GM23338 (cell line): ENCODE data around the gene LRMDA. TPM values are rescaled to one million over a fixed set of nuclear protein-coding genes. Genes with fewer than 3 reads are reported as not detected.

Experiments used
- ATAC-seq: fragments of 200-7000 bp; cut with Tn5 transposase; 3 replicates; pipeline ENCODE4 v1.9.1; 2020
- DNase-seq: peaks from one replicate; pipeline ENCODE4 v3.0.0-alpha.2; 2015; ENCODE audit warnings: low spot score
- H2AFZ ChIP-seq: fragments of 200-600 bp; sonication (generic); 2 replicates; pipeline ENCODE4 v1.8.0; 2016; ENCODE audit warnings: antibody characterized with exemption, mild to moderate bottlenecking, moderate library complexity
- H3F3A ChIP-seq: fragments of 200-600 bp; sonication (generic); replicated peaks from 2 replicates; pipeline ENCODE4 v1.8.0; 2017; ENCODE audit warnings: antibody characterized with exemption, mixed run types, low read depth
- H3K27ac ChIP-seq: fragments of 200-600 bp; sonication (generic); 2 replicates; pipeline ENCODE4 v1.6.1; 2016; ENCODE audit warnings: low read depth
- H3K27me3 ChIP-seq: fragments of 200-600 bp; sonication (generic); 2 replicates; pipeline ENCODE4 v1.8.0; 2016; ENCODE audit warnings: mild to moderate bottlenecking, mixed run types, moderate library complexity; ENCODE audit not compliant: insufficient read depth
- H3K36me3 ChIP-seq: fragments of 200-600 bp; sonication (generic); 2 replicates; pipeline ENCODE4 v1.8.0; 2016; ENCODE audit warnings: mild to moderate bottlenecking; ENCODE audit not compliant: insufficient read depth
- H3K4me1 ChIP-seq: fragments of 200-600 bp; sonication (generic); 2 replicates; pipeline ENCODE4 v1.8.0; 2016; ENCODE audit warnings: mild to moderate bottlenecking, moderate library complexity; ENCODE audit not compliant: insufficient read depth
- H3K4me2 ChIP-seq: fragments of 200-600 bp; sonication (generic); 2 replicates; pipeline ENCODE4 v1.7.1; 2017; ENCODE audit warnings: mixed run types
- H3K4me3 ChIP-seq: fragments of 200-600 bp; sonication (generic); 2 replicates; pipeline ENCODE4 v1.6.1; 2016; ENCODE audit warnings: mixed run types
- H3K79me2 ChIP-seq: fragments of 200-600 bp; sonication (generic); replicated peaks from 2 replicates; pipeline ENCODE4 v1.8.0; 2017; ENCODE audit warnings: mild to moderate bottlenecking; ENCODE audit not compliant: insufficient read depth
- H3K9me2 ChIP-seq: fragments of 200-600 bp; sonication (generic); 2 replicates; pipeline ENCODE4 v1.8.0; 2017; ENCODE audit not compliant: insufficient read depth
- H4K20me1 ChIP-seq: fragments of 200-600 bp; sonication (generic); replicated peaks from 2 replicates; pipeline ENCODE4 v1.8.0; 2017; ENCODE audit warnings: mild to moderate bottlenecking; ENCODE audit not compliant: insufficient read depth
- H3K27ac Mint-ChIP-seq: 2 replicates; pipeline ENCODE4 v1.8.0; 2020; ENCODE audit warnings: inconsistent platforms, mild to moderate bottlenecking, moderate library complexity, mixed read lengths
- H3K27me3 Mint-ChIP-seq: 3 replicates; pipeline ENCODE4 v1.8.0; 2022; ENCODE audit warnings: low read depth, mild to moderate bottlenecking, moderate library complexity, mixed read lengths, inconsistent platforms; ENCODE audit not compliant: insufficient read depth, poor library complexity
- H3K36me3 Mint-ChIP-seq: 3 replicates; pipeline ENCODE4 v1.8.0; 2021; ENCODE audit warnings: low read depth, mild to moderate bottlenecking, inconsistent platforms, moderate library complexity, mixed read lengths
- H3K4me1 Mint-ChIP-seq: 3 replicates; pipeline ENCODE4 v1.8.0; 2020; ENCODE audit warnings: mild to moderate bottlenecking, inconsistent platforms, mixed read lengths
- H3K4me3 Mint-ChIP-seq: 3 replicates; pipeline ENCODE4 v1.8.0; 2021; ENCODE audit warnings: moderate library complexity, mild to moderate bottlenecking, inconsistent platforms, mixed read lengths
- H3K9me3 Mint-ChIP-seq: 3 replicates; pipeline ENCODE4 v1.8.0; 2020; ENCODE audit warnings: moderate library complexity, mild to moderate bottlenecking, inconsistent platforms, mixed read lengths
- CREB1 ChIP-seq: fragments of 250-450 bp; sonication (Bioruptor Pico); IDR thresholded peaks from 2 replicates; pipeline ENCODE4 v1.5.0; 2020; ENCODE audit warnings: low read depth, mild to moderate bottlenecking, moderate library complexity
- EZH2 ChIP-seq: fragments of 200-600 bp; sonication (generic); IDR thresholded peaks from one replicate; pipeline ENCODE4 v1.8.0; 2017; ENCODE audit warnings: antibody characterized with exemption, mild to moderate bottlenecking, low read depth; ENCODE audit not compliant: unreplicated experiment
- EZH2phosphoT487 ChIP-seq: fragments of 200-600 bp; sonication (generic); IDR thresholded peaks from one replicate; pipeline ENCODE4 v1.8.1; 2018; ENCODE audit warnings: antibody characterized with exemption; ENCODE audit not compliant: unreplicated experiment
- JUNB ChIP-seq: IDR thresholded peaks from one replicate; pipeline ENCODE4 v1.6.1; 2016; ENCODE audit warnings: antibody characterized with exemption; ENCODE audit not compliant: unreplicated experiment
- NANOG ChIP-seq: IDR thresholded peaks from 2 replicates; pipeline ENCODE4 v1.6.1; 2016; ENCODE audit warnings: antibody characterized with exemption, borderline replicate concordance
- STAT1 ChIP-seq: IDR thresholded peaks from one replicate; pipeline ENCODE4 v1.6.1; 2016; ENCODE audit warnings: antibody characterized with exemption; ENCODE audit not compliant: unreplicated experiment
- ZNF331 ChIP-seq: fragments of 250-450 bp; sonication (Bioruptor Pico); IDR thresholded peaks from 2 replicates; pipeline ENCODE4 v1.5.0; 2020; ENCODE audit warnings: low read depth, mild to moderate bottlenecking, moderate library complexity
- polyA plus RNA-seq: library from polyadenylated mRNA; unstranded; fragments of >200 nt; fragmentation: Nextera tagmentation; extraction: Ambion mirVana; gene quantifications from 2 replicates; pipeline ENCODE4 v1.2.1, GENCODE V29; 2016
- total RNA-seq: library from RNA; depleted of rRNA; stranded (reverse); fragments of >200 nt; shearing (Covaris generic); gene quantifications from 2 replicates; pipeline ENCODE4 v1.2.3, GENCODE V29; 2014
- TF ChIP-seq, protein P1 (sequence below): IDR thresholded peaks from one replicate; pipeline ENCODE4 v1.6.1; 2018; ENCODE audit warnings: antibody characterized with exemption; ENCODE audit not compliant: unreplicated experiment
- TF ChIP-seq, protein P2 (sequence below): fragments of 250-450 bp; sonication (Bioruptor Pico); IDR thresholded peaks from 2 replicates; pipeline ENCODE4 v1.5.0; 2020; ENCODE audit warnings: mild to moderate bottlenecking, moderate library complexity
- TF ChIP-seq, protein P3 (sequence below): IDR thresholded peaks from 2 replicates; pipeline ENCODE4 v1.6.1; 2016; ENCODE audit warnings: antibody characterized with exemption
- TF ChIP-seq, protein P4 (sequence below), 2 experiments: fragments of 200-600 bp in 1 of 2; sonication (generic) in 1 of 2; conservative IDR thresholded peaks; 2 replicates each; pipeline versions ENCODE4 v1.5.1 to v1.6.1; 2016 to 2017; ENCODE audit warnings: antibody characterized with exemption in 2 of 2, low read depth in 2 of 2, mild to moderate bottlenecking in 2 of 2, moderate library complexity in 1 of 2

LRMDA gene
- total and polyA plus RNA-seq, 2 experiments from 2014 or later: 0.90 to 1.8 TPM

DNA sequence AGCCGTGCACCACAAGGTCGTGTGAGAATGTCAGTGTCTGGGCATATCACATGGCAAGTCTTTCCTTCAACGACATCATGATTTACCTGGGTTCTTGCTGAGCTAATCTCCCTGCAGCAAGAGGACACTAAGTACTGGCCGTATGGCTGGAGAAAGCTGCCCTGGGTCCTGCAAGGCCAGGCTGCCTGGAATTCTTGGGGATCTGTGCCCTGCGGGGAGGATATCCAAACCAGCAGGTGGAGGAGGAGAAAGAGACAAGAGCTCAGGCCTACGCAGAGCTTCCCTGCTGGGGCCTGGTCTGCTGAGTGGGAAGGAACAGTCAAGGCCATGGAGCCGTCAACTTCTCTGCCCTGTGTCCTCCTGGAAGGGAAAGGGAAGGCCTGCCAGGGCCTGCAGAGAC is 552.6 kb downstream of the LRMDA start (continued):
- TF ChIP-seq, protein P1, sequence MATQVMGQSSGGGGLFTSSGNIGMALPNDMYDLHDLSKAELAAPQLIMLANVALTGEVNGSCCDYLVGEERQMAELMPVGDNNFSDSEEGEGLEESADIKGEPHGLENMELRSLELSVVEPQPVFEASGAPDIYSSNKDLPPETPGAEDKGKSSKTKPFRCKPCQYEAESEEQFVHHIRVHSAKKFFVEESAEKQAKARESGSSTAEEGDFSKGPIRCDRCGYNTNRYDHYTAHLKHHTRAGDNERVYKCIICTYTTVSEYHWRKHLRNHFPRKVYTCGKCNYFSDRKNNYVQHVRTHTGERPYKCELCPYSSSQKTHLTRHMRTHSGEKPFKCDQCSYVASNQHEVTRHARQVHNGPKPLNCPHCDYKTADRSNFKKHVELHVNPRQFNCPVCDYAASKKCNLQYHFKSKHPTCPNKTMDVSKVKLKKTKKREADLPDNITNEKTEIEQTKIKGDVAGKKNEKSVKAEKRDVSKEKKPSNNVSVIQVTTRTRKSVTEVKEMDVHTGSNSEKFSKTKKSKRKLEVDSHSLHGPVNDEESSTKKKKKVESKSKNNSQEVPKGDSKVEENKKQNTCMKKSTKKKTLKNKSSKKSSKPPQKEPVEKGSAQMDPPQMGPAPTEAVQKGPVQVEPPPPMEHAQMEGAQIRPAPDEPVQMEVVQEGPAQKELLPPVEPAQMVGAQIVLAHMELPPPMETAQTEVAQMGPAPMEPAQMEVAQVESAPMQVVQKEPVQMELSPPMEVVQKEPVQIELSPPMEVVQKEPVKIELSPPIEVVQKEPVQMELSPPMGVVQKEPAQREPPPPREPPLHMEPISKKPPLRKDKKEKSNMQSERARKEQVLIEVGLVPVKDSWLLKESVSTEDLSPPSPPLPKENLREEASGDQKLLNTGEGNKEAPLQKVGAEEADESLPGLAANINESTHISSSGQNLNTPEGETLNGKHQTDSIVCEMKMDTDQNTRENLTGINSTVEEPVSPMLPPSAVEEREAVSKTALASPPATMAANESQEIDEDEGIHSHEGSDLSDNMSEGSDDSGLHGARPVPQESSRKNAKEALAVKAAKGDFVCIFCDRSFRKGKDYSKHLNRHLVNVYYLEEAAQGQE: no peak
- no peak for TF ChIP-seq STAT1
- TF ChIP-seq ZNF331 (CRISPR knock-in tag): no peak

DNA sequence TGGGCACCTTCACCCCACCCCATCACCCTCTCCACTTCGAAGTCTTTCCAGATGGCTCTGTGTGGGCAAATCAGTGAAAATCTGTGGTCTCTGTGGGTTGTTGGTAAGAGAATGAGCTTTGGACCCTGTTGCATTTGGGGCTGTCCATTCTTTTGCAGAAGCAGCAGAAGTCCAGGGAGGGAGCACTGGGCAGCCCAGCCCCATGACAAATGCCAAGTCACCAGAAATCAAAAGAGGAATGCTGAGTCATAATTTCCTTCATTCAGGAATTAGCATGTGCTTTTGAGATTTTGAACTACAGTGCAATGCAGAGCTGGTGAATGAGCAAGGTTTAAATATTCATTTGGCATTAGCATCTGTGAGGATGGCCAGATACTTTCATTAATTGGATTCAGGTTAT is 556.2 kb downstream of the LRMDA start:
- Mint-ChIP-seq H3K36me3 (no peaks in the 10 kb centered on the region; the same call in 2 of the 3 replicates), H3K9me3 (no peaks in the 10 kb centered on the region; the same call in 2 of the 3 replicates), H3K27me3 (peaks cover 5% of the 10 kb centered on the region), H3K27ac (no peak overlapping the region), H3K4me1 (peaks cover 17% of the 10 kb centered on the region), H3K4me3 (no peak overlapping the region)
- Histone ChIP-seq H4K20me1 (no peaks in the 10 kb centered on the region), H3K27ac (no peak overlapping the region), H3K4me3 (no peak overlapping the region), H3K4me1 (no peaks in the 10 kb centered on the region), H3K36me3 (no peaks in the 10 kb centered on the region), H3K79me2 (no peaks in the 10 kb centered on the region), H2AFZ (no peak overlapping the region), H3K9me2 (peaks cover 15% of the 10 kb centered on the region; the same call in 1 of the 2 replicates), H3F3A (no peaks in the 10 kb centered on the region), H3K27me3 (no peaks in the 10 kb centered on the region), H3K4me2 (no peak overlapping the region)
- ATAC-seq: no peak
- TF ChIP-seq, protein P2, sequence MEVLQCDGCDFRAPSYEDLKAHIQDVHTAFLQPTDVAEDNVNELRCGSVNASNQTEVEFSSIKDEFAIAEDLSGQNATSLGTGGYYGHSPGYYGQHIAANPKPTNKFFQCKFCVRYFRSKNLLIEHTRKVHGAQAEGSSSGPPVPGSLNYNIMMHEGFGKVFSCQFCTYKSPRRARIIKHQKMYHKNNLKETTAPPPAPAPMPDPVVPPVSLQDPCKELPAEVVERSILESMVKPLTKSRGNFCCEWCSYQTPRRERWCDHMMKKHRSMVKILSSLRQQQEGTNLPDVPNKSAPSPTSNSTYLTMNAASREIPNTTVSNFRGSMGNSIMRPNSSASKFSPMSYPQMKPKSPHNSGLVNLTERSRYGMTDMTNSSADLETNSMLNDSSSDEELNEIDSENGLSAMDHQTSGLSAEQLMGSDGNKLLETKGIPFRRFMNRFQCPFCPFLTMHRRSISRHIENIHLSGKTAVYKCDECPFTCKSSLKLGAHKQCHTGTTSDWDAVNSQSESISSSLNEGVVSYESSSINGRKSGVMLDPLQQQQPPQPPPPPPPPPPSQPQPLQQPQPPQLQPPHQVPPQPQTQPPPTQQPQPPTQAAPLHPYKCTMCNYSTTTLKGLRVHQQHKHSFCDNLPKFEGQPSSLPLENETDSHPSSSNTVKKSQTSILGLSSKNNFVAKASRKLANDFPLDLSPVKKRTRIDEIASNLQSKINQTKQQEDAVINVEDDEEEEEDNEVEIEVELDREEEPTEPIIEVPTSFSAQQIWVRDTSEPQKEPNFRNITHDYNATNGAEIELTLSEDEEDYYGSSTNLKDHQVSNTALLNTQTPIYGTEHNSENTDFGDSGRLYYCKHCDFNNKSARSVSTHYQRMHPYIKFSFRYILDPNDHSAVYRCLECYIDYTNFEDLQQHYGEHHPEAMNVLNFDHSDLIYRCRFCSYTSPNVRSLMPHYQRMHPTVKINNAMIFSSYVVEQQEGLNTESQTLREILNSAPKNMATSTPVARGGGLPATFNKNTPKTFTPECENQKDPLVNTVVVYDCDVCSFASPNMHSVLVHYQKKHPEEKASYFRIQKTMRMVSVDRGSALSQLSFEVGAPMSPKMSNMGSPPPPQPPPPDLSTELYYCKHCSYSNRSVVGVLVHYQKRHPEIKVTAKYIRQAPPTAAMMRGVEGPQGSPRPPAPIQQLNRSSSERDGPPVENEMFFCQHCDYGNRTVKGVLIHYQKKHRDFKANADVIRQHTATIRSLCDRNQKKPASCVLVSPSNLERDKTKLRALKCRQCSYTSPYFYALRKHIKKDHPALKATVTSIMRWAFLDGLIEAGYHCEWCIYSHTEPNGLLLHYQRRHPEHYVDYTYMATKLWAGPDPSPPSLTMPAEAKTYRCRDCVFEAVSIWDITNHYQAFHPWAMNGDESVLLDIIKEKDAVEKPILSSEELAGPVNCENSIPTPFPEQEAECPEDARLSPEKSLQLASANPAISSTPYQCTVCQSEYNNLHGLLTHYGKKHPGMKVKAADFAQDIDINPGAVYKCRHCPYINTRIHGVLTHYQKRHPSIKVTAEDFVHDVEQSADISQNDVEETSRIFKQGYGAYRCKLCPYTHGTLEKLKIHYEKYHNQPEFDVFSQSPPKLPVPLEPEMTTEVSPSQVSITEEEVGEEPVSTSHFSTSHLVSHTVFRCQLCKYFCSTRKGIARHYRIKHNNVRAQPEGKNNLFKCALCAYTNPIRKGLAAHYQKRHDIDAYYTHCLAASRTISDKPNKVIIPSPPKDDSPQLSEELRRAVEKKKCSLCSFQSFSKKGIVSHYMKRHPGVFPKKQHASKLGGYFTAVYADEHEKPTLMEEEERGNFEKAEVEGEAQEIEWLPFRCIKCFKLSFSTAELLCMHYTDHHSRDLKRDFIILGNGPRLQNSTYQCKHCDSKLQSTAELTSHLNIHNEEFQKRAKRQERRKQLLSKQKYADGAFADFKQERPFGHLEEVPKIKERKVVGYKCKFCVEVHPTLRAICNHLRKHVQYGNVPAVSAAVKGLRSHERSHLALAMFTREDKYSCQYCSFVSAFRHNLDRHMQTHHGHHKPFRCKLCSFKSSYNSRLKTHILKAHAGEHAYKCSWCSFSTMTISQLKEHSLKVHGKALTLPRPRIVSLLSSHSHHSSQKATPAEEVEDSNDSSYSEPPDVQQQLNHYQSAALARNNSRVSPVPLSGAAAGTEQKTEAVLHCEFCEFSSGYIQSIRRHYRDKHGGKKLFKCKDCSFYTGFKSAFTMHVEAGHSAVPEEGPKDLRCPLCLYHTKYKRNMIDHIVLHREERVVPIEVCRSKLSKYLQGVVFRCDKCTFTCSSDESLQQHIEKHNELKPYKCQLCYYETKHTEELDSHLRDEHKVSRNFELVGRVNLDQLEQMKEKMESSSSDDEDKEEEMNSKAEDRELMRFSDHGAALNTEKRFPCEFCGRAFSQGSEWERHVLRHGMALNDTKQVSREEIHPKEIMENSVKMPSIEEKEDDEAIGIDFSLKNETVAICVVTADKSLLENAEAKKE: no peak
- TF ChIP-seq ZNF331 (CRISPR knock-in tag): no peak
- TF ChIP-seq EZH2: no peak
- TF ChIP-seq EZH2phosphoT487: no peak
- TF ChIP-seq NANOG: no peak
- TF ChIP-seq, protein P3, sequence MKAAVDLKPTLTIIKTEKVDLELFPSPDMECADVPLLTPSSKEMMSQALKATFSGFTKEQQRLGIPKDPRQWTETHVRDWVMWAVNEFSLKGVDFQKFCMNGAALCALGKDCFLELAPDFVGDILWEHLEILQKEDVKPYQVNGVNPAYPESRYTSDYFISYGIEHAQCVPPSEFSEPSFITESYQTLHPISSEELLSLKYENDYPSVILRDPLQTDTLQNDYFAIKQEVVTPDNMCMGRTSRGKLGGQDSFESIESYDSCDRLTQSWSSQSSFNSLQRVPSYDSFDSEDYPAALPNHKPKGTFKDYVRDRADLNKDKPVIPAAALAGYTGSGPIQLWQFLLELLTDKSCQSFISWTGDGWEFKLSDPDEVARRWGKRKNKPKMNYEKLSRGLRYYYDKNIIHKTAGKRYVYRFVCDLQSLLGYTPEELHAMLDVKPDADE: no peak
- TF ChIP-seq STAT1: no peak
- TF ChIP-seq CREB1 (CRISPR knock-in tag): no peak
- TF ChIP-seq, protein P4, sequence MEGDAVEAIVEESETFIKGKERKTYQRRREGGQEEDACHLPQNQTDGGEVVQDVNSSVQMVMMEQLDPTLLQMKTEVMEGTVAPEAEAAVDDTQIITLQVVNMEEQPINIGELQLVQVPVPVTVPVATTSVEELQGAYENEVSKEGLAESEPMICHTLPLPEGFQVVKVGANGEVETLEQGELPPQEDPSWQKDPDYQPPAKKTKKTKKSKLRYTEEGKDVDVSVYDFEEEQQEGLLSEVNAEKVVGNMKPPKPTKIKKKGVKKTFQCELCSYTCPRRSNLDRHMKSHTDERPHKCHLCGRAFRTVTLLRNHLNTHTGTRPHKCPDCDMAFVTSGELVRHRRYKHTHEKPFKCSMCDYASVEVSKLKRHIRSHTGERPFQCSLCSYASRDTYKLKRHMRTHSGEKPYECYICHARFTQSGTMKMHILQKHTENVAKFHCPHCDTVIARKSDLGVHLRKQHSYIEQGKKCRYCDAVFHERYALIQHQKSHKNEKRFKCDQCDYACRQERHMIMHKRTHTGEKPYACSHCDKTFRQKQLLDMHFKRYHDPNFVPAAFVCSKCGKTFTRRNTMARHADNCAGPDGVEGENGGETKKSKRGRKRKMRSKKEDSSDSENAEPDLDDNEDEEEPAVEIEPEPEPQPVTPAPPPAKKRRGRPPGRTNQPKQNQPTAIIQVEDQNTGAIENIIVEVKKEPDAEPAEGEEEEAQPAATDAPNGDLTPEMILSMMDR (conservative IDR thresholded peaks at IDR 0.05; ENCODE audit: low read depth in 2 of 2): no peak
- TF ChIP-seq JUNB: no peak
- DNase-seq: no peak
